GM19023 (cell line): ENCODE measurements around the gene IGFN1.
"Not testable (repeated sequence)": the region's sequence is repeated elsewhere in the genome, so short reads cannot be mapped to it uniquely, and the experiment has no call there.

Source experiments
- ATAC-seq: cut with Tn5 transposase; IDR thresholded peaks from one replicate; pipeline ENCODE4 v1.9.1; 2021; ENCODE audit warnings: mild to moderate bottlenecking, moderate library complexity; ENCODE audit not compliant: unreplicated experiment

IGFN1 gene

GRCh38 chr1:201163036-201163435 lies 27.6 kb upstream of the IGFN1 start:
- ATAC-seq = not testable (repeated sequence)

GRCh38 chr1:201163707-201164106 lies 26.9 kb upstream of the IGFN1 start:
- no peak for ATAC-seq

DNA sequence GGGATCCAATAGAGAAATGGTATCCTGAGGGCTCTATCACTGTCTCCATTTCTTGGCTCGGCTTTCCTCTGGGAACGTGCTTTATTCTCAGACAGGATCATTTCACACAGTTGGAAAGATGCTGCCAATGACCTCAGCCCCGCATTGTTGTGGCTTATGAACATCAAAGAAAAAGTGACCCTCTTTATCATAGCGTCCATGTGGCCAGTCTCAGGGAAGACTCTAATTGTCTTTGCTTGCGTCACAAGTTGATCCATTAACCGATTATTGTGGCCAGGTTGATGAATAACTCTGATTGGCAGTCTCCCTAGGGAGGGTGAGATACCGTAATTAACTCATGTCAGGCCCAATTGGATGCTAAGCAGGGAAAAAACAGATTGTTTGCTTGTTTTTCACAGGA lies 26.0 kb upstream of the IGFN1 start:
- no peak for ATAC-seq

DNA sequence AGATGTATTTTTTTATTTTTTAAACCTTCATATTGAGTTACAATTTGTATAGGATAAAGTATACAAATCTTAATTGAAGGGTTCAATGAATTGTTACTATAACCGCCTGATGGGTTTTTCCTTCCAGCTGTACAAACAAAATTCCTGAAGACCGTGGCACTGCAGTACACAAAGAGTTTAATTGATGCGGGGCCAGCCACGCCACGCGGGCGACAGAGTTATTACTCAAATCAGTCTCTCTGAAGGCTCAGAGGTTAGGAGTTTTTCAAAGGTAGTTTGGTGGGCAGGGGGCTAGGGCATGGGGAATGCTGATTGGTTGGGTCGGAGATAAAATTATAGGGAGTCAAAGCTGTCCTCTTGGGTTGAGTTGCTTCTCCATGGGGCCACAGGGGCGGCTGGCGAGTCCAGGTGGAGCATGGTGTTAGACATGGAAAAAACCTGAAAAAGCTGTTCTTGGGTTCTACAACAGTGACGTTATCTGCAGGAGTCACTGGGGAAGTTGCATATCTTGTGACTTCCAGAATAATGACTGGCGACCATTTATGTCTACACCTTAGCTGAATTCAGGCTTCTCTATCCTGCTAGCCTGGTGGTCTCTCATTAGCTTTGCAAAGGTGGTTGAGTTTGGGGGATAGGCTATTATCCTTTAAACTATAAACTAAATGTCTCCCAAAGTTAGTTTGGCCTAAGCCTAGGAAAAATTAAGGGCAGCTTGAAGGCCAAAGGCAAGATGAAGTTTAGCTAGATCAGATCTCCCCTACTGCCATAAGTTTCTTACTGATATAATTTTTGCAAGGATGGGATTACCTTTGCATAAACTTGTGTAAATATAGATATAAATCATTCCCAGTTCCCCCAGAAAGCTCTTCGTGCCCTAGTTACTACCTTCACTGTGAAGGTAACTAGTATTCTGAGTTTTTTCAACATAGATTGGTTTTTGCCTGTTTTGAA lies 23.3 kb upstream of the IGFN1 start:
- no peak for ATAC-seq

DNA sequence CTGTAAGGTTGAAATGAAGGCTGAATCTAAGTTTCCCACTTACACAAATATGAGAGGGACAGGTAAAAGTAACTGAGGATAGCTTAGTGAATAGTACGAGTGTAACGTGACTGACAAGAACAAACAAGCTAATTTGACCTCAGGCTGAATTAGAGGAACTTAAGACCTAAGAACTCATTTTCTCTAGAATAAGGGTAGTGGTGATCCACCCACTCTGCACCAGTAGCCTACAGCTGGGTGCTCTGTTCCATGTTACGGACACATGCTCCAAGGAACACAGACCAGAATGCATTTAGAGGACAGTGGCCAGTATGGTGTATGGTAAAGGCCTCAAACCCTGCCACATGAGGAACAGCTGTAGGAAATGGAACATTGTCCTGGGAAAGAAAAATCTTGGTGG lies 21.4 kb upstream of the IGFN1 start:
- no peak for ATAC-seq

DNA sequence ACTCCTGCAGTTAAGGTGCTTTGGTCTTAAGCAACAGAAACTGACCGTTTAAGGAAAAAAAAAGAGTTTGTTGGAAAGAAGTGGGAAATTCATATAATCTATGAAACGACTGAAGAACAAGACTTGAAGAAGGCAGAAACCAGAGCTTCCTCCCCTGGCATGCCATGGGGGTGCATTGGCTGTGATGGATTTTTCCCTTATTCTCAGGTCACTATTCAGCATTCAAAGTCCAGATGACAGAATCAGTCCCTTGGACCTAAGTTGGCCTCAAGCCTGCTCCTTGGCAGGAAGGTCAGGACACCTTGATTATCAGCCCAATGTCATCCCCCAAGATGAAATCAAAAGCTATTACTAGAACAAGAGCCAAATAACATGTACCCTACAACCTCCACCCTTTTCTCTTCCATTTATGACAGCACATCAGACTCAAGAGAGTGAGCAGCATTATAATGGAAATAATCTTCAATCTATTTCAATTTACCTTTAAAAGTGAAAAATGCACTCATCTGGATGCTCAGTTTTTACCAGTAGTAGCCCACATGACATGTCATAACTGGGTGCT lies 20.6 kb upstream of the IGFN1 start:
- ATAC-seq = no peak

DNA sequence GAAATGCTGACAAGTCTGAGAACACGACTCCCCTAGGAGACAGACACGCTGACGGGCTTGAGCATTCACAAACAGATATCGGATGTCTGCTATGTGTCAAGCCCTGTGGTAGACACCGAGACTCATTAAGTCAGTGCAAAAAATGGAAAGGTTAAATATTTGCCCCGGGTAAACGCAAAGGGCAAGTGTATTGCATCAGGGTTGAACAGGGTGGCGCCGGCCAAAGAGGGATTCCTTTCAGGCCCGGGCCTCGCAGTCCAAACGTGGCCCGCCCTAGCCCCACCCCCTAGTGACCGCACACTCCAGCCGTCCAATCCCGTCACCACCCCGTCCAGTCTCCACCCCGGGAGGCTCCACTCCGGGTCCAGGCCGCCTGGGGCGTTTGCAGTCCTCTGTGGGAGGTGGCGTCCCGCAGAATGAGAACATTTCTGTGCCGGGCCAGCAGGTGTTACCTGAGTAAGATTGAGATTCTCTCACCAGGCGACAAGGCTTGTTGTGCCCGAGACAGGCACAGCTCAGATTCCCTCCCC lies 20.0 kb upstream of the IGFN1 start:
- peak; percentile 96 for ATAC-seq

GRCh38 chr1:201171063-201172036 lies 19.3 kb upstream of the IGFN1 start:
- ATAC-seq = peak; percentile 41

DNA sequence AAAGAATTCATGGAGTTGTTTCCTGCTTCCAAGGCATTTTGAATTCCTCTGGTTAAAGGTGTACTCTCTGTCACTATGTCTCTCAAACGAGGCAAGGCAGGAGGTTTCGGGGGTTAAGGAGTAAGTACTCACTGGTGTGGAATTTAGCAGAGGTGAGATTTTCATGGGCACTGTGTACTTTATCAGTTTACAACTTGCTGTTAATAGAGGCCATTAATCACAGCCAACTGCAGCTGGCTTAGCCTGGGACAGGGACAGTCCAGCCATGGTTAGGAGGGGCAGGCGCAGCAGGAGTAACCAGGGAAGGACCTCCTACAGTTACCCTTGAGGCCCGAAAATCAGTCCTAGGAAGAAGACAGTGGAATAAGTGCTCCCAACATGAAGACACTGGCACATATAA lies 18.3 kb upstream of the IGFN1 start:
- no peak for ATAC-seq

DNA sequence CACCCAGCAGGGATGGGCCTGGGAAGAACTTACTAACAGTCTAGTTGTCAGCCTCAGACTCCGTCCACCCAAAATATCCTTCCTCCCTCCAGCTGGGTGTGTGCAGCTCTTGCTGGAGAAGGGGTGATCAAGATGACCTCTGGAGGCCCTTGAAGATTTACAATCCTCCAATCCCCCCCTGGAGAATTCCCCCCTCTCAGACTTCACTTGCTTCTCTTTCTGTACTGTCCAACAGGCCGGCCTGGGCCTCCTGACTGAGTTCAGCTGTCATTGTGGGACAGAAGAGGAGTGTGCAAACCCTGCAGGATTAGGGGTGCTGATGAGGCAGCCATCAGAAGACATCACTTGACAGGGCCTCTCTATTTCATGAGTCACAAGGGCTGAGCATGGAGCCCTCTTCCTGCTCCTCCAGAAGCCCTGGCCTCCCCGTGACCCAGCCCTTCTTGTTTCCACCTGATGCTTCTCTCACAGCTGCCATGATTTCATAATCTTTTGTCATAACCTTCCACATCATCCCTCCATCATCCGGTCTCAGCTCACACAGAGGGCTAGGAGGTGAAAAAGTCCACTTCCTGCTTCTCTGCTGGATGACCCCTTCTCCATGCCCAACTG lies 17.5 kb upstream of the IGFN1 start:
- no peak for ATAC-seq

GRCh38 chr1:201173736-201174135 lies 16.9 kb upstream of the IGFN1 start:
- ATAC-seq = no peak

GRCh38 chr1:201175820-201176500 lies 14.7 kb upstream of the IGFN1 start:
- no peak for ATAC-seq

DNA sequence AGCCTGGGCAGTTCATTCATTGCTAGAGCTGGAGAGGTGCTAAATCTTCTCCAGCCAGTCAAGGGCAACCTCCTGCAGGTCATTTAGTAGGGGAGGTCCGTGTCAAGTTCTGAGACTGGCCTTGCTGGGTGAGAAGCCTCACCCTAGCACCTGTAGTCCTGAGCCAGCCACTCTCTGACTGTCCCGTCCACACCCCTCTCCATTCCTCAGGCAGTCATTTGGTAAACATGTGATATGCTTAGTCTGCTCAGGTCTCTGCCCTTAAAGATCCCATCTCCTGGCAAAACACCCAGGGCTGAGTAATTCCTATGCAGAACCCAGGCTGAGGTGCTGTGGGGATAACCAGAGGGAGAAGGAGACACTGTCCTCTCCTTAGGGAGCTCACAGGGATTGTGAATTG lies 13.7 kb upstream of the IGFN1 start:
- no peak for ATAC-seq

- no peak for ATAC-seq
Measured at GRCh38 chr1:201178718-201179117, 11.9 kb upstream of the IGFN1 start.

- no peak for ATAC-seq
Measured at GRCh38 chr1:201180141-201180540, 10.5 kb upstream of the IGFN1 start.

DNA sequence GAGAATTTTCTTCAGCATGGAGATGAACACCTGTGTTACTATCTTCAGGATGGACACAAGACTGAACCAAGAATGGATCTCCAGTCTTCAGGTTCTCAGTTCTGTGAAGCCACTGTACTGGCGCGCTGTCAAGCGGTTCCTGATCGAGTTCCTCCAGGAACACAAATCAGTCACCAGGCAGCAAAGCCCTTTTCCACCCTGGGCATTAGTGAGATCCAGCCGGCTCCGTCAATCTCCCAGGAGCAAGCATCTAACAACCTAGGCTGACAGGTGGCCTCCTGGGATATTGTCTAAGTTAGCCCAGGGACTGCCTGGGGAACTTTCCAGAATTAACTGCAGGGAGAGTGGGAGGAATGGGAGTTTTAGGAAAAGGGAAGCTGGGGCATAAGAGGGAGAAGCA lies 9.7 kb upstream of the IGFN1 start:
- no peak for ATAC-seq

GRCh38 chr1:201181323-201181722 lies 9.3 kb upstream of the IGFN1 start:
- no peak for ATAC-seq

DNA sequence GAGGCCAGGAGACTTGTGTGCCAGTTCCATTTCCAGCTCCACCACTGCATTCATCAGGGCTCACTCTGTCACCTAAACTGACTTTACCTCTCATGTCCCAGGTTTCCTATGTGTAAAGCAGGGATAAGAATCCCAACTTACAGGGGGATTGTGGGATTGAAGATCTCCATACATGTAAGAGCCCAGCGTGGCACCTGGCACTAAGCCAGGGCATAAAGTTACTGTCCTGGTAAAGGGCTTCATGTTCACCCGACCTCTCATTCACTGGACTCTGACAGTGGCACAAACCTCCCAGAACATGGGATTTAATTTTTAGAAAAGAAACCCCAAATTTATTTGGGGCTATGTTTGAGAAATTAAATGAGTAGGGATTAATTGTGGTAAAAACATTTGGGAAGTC lies 8.9 kb upstream of the IGFN1 start:
- ATAC-seq = no peak

DNA sequence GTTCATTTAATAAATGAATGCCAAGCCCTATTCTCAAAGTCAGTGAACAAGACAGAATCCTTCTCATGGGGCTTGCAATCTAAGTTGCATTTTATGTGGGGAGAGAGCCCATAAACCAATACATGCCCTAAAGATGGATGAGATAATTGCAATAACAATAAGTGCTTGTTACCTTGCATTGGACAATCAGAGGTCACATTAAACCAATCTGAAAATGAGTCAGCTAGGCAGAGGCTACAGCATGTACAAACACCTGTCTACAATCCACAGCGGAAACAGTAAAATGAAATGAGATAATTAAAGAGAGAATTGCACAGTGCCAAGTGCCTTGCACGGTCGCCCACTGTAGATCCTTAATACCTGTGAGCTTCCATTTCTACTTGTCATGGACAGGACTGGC lies 7.4 kb upstream of the IGFN1 start:
- no peak for ATAC-seq

- no peak for ATAC-seq
Measured at GRCh38 chr1:201183753-201184152, 6.9 kb upstream of the IGFN1 start.
